ENCODE results near the gene STAMBPL1.

Gene STAMBPL1

DNA sequence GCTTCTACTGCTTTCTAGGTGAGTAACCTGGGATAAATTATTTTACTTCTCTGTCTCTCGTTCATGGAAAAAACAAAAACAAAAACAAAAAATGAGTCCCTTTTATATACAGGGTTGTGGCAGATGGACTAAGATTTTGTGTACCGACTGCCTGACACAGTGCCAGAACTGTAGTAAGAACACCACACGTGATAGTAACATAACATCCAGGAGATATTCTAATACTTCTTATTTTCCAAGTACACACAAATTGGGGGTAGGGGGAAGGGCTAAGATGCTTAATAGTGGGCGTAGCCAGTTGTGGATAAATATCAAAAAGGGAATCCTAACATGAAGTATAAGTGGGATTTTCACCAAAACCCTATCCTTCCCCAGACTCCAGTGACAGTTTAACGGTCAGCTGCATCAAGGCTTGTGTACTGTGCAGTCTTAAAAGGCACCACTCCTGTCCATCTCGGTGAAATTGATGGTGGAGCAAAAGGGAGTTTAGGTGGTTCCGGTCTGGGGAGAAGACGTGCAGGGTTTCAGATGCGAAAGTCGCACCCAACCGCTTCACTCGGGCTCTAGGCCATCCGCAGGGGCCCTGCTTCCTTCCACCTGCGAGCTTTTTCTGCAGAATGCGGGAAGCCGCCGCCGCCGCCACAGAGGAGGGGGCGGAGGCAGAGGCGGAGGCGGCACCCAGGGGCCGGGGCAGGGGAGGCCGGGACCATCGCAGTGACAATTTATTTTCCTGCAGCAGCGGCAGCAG lies at the start of gene STAMBPL1:
TSS of gene STAMBPL1 (plus strand) at position 712 of the 748 bp plus-strand sequence. CDS start 21,464 bp downstream, outside the sequence.
- in situ Hi-C loops (cut with MboI; ENCODE audit: low sequenced_read_pairs), result no loop called here

DNA sequence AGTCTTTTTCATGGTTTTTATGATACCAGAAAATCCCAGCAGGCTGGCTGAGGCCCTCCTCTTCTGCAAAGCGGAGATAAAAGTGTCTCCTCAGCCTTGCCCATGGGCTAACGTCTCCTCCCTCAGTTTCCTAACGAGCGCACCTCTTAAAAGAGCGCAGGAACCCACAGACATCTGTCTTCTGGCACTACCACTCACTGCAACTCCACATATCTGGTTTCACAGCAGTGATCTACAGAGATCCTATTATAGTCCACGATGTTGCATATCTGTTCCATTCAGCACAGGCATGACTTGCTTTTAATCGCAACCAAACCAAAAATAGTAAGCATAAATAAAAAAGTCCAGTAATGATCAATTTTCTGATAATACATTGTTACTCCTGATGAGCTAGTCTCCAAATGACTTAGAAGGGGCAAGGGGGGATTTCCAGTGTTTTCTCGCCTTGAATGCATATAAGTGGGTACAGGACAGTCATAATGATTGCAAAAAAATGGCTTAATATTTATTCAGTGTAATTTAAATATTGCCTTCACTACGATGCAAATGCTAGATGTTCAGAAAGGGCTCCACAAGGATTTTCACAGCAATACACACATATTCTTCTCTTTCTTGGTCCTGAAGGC lies 49.3 kb upstream of the STAMBPL1 start:
- in situ Hi-C loops (cut with MboI; ENCODE audit: low sequenced_read_pairs), result loop anchor here (10.0 kb wide), 1 partner anchor 104 kb away; no protein-coding TSS in a partner anchor

DNA sequence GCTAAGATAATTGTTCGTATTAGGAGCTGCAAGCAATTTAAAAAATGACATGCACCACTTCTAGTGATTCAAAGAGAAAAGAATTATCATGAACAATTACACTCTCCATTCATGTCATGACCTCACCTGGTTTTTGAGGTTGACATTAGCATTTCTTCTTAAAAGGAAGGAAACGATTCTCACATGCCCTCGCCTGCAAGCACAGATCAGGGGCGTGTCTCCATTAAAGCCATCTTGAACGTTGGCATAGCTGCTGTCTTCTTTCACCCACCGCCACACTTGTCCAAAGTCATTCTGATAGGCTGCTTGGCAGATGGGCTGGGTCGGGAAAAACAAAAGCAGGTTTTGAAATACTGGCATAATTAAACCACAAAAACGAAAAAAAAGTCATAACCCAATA lies 48.3 kb upstream of the STAMBPL1 start:
- in situ Hi-C loops (cut with MboI; ENCODE audit: low sequenced_read_pairs), result loop anchor here (10.0 kb wide), 1 partner anchor 103 kb away; no protein-coding TSS in a partner anchor

DNA sequence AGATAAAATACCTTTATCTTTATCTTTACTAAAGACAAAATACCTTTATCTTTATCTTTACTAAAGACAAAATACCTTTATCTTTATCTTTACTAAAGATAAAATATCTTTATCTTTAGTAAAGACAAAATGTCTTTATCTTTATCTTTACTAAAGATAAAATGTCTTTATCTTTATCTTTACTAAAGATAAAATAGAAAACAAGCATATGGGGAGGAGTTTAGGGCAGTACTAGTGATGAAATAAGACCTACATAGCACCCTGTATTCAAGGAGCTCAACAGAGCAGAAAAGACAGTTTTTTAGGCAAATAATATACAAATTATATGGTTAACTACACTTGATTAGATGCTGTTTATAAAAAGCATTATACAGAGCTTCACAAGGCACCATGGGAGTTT lies 47.7 kb upstream of the STAMBPL1 start:
- in situ Hi-C loops (cut with MboI; ENCODE audit: low sequenced_read_pairs), result loop anchor here (10.0 kb wide), 1 partner anchor 102 kb away; no protein-coding TSS in a partner anchor

DNA sequence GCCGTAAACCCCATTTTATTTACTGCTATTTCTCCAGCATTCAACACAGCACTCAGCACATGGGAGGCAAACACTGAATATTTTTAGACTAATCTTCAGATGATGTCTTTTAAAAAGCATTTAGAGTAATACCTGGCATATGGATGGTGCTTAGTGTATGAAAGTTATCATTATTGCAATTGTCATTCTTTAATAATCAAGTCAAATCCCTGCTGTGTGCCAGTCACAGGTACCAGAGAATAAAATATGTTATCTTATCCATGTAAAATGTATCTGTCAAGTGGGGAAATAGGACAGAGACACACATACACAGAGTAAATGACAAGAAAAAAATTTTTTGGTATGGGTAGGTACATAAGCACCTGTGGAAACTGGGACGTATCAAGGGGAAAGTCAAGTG lies 46.9 kb upstream of the STAMBPL1 start:
- in situ Hi-C loops (cut with MboI; ENCODE audit: low sequenced_read_pairs), result loop anchor here (10.0 kb wide), 1 partner anchor 102 kb away; no protein-coding TSS in a partner anchor

DNA sequence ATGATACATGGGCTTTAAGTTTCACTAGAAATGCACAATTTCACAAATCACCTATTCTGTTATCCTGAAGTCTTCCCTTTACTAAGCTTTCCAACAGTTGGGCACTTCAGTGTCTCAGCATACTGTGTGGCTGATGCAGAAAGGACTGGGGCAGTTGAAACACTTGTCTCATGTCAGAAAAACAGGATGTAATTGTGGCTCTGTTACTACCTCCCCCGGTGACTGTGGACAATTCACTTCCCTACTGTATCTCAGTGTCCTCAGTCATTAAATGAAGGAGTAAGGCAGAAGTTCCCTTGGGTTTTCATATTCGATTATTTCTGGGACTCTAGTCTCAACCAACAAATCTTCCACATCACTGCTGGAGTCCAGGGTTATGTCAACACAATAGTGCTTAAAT lies 46.3 kb upstream of the STAMBPL1 start:
- in situ Hi-C loops (cut with MboI; ENCODE audit: low sequenced_read_pairs), result loop anchor here (10.0 kb wide), 1 partner anchor 101 kb away; no protein-coding TSS in a partner anchor

DNA sequence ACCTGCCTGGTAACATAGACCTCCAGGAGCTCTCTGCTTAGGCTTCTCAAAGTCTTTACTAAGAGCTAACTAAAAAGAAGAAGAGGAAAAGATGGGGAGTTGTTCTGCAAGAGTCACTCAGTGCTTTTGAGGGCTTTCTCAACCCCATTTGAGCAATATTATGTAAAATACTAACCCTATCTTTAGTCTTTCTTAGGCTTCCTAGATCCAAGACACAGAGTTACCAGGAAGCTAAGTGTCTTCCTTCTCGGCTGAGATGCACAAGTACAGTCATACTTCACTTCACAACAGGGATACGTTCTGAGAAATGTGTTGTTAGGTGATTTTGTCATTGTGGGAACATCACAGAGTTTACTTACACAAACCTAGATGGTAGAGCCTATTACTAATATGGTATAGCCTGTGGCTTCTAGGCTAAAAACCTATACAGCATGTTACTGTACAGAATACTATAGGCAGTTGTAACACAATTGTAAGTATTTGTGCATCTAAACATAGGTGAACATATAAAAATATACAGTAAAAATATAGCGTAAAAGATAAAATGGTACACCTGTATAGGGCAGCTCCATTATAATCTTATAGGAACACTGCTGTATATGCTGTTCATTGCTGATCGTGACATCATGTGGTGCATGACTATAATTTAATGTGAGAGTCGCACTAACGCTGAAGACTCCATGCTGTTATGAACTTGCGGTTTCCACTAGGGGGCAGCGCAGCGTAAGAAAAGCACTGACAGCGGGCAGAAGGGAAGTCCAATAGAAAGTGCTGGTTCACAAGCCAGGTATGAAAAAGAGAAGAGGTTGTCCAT lies 44.7 kb upstream of the STAMBPL1 start:
- in situ Hi-C loops (cut with MboI; ENCODE audit: low sequenced_read_pairs), result loop anchor here (10.0 kb wide), 1 partner anchor 99 kb away; no protein-coding TSS in a partner anchor

DNA sequence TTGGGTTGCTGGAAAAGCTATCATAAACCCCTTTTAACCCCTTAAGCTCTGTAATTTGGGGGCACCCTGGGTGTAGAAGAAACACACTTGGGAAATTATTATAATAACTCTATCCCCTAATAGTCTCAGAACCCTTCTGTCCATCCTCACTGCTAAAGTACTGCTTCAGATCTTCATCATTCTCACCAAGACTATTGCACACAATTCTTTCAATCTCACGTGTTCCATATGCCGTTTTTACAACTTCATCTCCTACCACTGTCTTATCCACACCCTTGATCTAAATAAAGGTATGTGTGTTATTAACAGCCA lies 44.2 kb upstream of the STAMBPL1 start:
- in situ Hi-C loops (cut with MboI; ENCODE audit: low sequenced_read_pairs), result loop anchor here (10.0 kb wide), 1 partner anchor 99 kb away; no protein-coding TSS in a partner anchor

DNA sequence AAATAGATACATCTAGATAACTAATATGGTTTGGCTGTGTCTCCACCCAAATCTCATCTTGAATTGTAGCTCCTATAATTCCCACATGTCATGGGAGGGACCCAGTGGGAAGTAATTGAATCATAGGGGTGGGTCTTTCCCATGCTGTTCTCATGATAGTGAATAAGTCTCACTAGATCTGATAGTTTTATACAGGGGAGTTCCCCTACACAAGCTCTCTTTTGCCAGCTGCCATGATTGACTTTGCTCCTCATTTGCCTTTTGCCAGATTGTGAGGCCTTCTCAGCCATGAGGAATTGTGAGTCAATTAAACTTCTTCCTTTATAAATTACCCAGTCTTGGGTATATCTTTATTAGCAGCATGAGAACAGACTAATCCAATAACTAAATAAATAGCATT lies 42.4 kb upstream of the STAMBPL1 start:
- in situ Hi-C loops (cut with MboI; ENCODE audit: low sequenced_read_pairs), result loop anchor here (10.0 kb wide), 1 partner anchor 97 kb away; no protein-coding TSS in a partner anchor

DNA sequence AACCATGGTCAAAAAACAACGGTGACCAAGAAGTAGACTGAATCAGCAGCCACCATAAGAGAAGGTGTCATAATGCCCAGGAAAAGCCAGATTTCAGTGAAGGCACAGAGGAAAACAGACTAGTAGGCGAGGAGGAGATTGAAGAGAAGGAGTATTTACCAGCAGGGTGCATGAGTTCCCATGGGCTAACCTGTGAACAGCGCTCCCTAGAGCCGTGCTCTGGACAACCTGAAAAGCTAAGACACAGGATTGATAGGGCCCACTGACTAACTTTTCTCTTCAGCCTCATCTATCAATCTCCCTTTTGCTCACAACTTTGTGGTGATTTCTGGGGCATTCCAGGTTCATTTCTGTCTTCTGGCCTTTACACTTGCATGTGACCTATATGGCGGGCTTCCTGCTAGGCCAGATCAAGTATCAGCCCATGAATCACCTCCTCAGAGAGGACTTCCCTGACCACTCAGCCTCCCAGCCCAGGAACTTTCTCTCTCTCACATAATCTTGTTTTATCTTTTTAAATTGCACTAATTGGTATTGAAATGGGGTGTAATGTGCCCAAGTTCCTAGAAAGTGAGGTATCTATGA lies 41.2 kb upstream of the STAMBPL1 start:
- in situ Hi-C loops (cut with MboI; ENCODE audit: low sequenced_read_pairs), result loop anchor here (10.0 kb wide), 1 partner anchor 96 kb away; no protein-coding TSS in a partner anchor

DNA sequence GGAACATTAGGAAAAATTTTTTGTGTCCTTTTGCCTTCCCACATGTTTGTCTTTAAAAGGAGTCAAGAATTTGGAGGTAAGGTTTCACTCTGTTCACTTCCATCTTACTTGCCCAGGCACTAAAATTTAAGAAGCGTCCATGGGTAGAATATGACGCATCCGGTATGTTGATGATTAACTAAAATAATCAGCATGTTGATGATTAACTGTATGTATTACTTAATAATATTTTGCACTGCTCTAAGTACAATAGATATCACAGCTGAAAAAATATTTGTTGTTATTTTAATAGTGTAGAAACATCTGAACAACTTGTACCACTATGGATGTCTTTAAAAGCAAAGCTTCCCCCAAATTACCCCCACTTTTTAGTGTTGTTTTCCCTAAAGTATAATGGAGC lies 39.9 kb upstream of the STAMBPL1 start:
- in situ Hi-C loops (cut with MboI; ENCODE audit: low sequenced_read_pairs), result no loop called here

DNA sequence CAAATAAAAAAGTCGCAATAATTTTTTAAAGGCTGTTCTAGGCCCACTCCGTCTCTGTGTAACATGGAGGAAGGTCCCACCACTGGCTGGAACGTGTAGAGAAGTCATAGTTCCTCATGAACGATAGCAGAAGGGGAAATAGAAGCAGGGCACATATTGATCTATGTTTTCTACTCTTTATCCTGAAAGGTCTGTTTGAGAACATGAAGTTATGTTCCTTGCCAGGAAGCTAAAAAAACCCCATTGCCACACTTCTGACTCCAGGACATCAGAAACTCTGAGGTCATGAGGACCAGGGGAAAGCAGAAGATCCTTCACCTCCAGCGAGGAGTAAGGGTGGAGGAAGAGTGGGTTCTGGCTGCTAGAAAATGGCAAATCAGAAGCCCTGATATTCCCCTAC lies 39.2 kb upstream of the STAMBPL1 start:
- in situ Hi-C loops (cut with MboI; ENCODE audit: low sequenced_read_pairs), result no loop called here

DNA sequence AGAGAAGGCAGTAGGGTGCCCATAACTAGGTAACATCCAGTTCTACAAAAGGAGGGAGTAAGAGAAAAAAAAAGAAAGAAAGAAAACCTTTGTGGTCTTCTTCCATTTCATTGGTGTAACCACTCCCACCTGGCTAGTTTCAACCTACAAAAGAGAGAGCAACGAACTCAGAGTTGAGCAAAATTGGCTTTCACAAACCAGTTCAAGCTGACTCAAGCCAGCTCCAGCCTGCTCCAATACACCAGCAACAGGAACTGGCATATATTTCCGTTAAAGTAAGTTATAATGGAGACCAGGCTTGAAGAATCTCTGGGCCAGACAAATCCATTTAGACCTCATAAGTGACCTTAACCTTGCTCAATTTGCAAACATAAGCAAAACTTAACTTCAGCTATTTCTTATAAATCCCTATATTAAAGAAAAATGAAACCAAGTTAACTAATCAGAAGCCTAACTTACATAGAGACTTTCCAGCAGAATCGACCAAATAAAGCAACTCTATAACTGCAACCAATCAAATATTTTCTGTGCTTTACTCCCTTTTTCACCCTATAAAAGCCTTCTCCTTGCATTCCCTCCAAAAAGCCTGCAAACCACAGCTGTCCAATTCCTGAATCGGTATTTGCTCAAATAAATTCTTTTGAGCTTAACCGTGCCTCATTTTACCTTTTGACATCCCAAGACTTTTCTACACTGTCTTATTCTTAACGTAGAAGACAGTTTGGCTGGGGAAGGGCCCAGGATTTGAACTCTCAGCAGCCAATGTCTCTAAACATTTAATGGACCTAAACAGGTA lies 38.5 kb upstream of the STAMBPL1 start:
- in situ Hi-C loops (cut with MboI; ENCODE audit: low sequenced_read_pairs), result no loop called here

DNA sequence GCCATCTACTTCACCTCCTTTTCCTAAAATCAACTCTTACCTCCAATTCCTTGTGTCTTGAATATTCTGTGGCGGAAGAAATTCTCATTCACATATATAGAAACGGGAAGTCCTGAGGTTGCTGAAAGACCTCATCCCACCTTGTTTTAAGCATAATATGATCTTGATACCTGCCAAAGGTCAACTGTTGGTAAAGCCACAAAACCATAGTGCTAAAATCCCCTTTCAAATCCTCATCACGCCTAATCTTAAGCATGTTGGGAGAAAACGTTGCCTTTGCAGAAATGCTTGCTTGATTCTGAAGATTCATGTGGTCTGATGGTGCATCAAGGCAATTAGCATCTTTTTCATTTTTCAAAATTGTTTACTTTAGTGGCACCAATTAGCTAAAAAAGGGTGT lies 36.9 kb upstream of the STAMBPL1 start:
- in situ Hi-C loops (cut with MboI; ENCODE audit: low sequenced_read_pairs), result no loop called here

DNA sequence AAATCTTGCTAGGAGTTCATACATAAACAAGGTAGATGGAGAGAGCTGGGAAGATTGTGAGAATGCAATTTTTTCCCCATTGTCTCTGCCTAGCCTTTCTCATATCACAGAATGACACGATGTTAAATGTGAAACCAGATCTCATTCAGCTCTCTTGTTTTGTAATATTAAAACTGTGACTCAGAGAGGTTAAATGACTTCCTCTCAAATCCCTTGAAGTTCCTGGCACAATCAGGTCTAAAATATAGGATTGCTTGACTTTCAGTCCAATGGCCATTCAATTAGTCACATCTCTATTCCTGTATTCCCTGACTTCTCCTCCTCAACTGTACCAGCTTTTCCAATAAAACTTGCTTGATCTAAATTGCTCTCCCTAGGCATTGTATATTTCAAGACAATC lies 31.5 kb upstream of the STAMBPL1 start:
- in situ Hi-C loops (cut with MboI; ENCODE audit: low sequenced_read_pairs), result no loop called here

DNA sequence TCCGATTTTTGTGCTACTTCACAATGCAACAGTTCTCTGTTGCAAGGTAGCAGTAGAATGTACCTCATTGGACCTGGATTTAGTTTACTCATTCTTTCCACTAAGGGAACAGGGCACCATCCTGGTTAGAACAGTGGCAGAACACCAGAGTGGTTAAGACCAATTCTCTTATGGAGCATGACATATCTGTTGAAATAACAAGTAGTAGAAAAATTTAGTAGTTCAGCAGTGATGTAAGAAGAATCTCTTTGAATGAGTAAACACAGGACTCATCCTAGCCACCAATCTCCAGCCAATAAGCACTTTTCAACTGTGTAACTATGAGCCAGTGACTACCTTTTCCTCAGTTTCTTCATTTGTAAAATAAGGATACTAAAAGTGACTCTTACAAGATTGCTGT lies 30.8 kb upstream of the STAMBPL1 start:
- in situ Hi-C loops (cut with MboI; ENCODE audit: low sequenced_read_pairs), result no loop called here

DNA sequence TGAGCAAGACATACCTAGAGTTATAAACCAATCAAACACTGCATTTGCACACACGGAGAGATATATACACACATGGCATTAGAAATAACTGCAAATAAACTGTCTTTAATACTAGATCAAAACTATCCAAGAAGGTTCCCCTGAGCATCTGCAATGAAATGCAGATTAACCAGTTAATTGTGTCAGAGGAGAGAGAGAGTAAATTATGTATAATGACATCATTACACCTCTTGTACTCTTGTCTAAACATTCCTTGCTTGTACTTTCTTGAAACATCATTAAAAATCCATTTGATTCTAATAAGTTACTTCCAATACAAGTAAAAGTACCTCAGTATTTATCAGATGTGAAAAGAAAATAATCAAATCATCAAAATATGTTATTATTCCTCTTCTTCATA lies 29.3 kb upstream of the STAMBPL1 start:
- in situ Hi-C loops (cut with MboI; ENCODE audit: low sequenced_read_pairs), result no loop called here

DNA sequence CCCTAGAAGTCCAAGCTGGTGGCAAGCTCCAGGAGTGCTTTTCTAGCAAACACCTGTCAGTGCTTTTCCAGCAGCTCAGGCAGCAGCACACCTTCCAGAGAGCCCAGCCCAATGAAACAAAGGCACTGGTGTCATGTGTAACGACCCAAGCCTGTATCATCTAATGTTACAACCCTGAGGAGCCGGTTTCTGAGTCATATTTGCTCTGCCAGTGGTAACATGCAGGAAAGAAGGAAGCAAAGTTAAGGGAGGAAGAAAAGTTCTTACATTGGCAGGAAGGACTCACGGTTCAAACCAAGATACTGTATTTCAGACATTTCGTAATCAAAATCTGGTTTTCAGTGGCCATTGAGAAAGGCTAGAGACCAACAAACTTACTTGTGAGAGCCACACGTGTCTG lies 28.3 kb upstream of the STAMBPL1 start, which contains the start of gene ANKRD22:
TSS of gene ANKRD22 (minus strand) at position 139 of the 400 bp plus-strand sequence. CDS start 237 bp downstream, outside the sequence.
- in situ Hi-C loops (cut with MboI; ENCODE audit: low sequenced_read_pairs), result no loop called here

DNA sequence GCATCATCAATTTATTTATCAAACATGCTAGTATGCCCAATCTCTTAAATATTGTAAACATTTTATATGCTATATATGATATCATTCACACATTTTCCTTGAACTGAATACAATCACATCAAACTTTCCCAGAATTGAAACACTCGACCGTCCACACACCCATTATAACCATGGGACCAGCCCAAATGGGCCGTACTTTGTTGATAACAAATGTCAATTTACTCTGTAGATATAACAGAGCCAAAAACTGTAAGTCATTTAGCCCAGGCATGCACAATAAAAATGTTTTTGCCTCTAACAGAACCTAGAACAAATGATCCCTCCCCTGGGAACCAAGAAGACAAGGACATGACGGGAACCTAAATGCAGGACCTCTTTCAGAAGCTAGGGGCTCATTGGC lies 27.7 kb upstream of the STAMBPL1 start:
- in situ Hi-C loops (cut with MboI; ENCODE audit: low sequenced_read_pairs), result no loop called here

Measured in HL-60/S4 treated with retinoic acid at 250 ng/mL for 4 days and 3 days (cell line).